Measurements from ENCODE around the gene NUSAP1. TPM values are rescaled to one million over a fixed set of nuclear protein-coding genes. Genes with fewer than 3 reads are reported as not detected.

The NUSAP1 gene
- total and polyA plus RNA-seq, 4 donors, result 4.6 to 149 (median 8.3) TPM

GRCh38 chr15:41301587-41301986 is 31.1 kb upstream of the NUSAP1 start (continued):
- TF ChIP-seq ZBTB33 (IDR thresholded peaks at IDR 0.05) (no peak), RXRA (IDR thresholded peaks at IDR 0.05) (no peak), JUND (IDR thresholded peaks at IDR 0.05) (no peak)

- TF ChIP-seq SP1 (IDR thresholded peaks at IDR 0.05) (no peak), ZBTB33 (IDR thresholded peaks at IDR 0.05) (no peak), JUND (IDR thresholded peaks at IDR 0.05) (no peak), REST (IDR thresholded peaks at IDR 0.05) (no peak), NR2F2 (IDR thresholded peaks at IDR 0.05) (no peak)
- TF ChIP-seq, protein P1, sequence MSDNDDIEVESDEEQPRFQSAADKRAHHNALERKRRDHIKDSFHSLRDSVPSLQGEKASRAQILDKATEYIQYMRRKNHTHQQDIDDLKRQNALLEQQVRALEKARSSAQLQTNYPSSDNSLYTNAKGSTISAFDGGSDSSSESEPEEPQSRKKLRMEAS (IDR thresholded peaks at IDR 0.05), result no peak
- Histone ChIP-seq H3K36me3 (ENCODE audit: control insufficient read depth in 4 of 4, insufficient read depth in 3 of 4, low read depth in 1 of 4, low read length in 3 of 4) (peaks cover 0 to 5% (median 2%) of the 10 kb centered on the region in 4 donors), H3K4me1 (ENCODE audit: control insufficient read depth in 4 of 4, insufficient read depth in 4 of 4, low read length in 3 of 4) (no peaks in the 10 kb centered on the region), H3K9me3 (ENCODE audit: control insufficient read depth in 4 of 4, low read length in 3 of 4) (no peaks in the 10 kb centered on the region), H3K4me3 (ENCODE audit: low read depth in 1 of 3, low read length in 3 of 3) (no peak overlapping the region), H3K27me3 (ENCODE audit: control insufficient read depth in 4 of 4, insufficient read depth in 4 of 4, low read length in 3 of 4) (no peaks in the 10 kb centered on the region), H3K9ac (ENCODE audit: low read depth in 1 of 2, low read length in 2 of 2) (no peak overlapping the region), H3K27ac (ENCODE audit: low read depth in 1 of 2, low read length in 2 of 2) (no peak overlapping the region)
- WGBS, result 88% methylated on average over 3 of the region's 3 CpGs
- DNase-seq (ENCODE audit: low spot score), result no peak
Observed at GRCh38 chr15:41304149-41304770, 28.4 kb upstream of the NUSAP1 start.

DNA sequence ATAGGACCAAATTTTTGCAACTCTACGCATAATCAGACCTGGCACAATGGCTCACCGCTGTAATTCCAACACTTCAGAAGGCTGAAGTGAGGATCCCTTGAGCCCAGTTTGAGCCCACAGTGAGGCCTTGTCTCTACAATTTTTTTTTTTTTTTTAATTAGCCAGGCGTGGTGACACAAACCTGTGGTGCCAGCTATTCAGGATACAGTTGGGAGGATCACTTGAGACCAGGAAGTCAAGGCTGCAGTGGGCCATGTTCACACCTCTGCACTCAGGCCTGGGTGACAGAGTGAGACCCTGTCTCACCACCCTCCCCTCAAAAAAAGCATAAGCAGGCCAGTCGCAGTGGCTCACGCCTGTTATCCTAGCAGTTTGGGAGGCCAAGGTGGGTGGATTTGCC is 25.0 kb upstream of the NUSAP1 start:
- Histone ChIP-seq H3K9me3 (ENCODE audit: control insufficient read depth in 4 of 4, low read length in 3 of 4) (no peaks in the 10 kb centered on the region), H3K4me3 (ENCODE audit: low read depth in 1 of 3, low read length in 3 of 3) (no peak overlapping the region), H3K9ac (ENCODE audit: low read depth in 1 of 2, low read length in 2 of 2) (no peak overlapping the region), H3K27ac (ENCODE audit: low read depth in 1 of 2, low read length in 2 of 2) (no peak overlapping the region), H3K4me1 (ENCODE audit: control insufficient read depth in 4 of 4, insufficient read depth in 4 of 4, low read length in 3 of 4) (no peaks in the 10 kb centered on the region), H3K27me3 (ENCODE audit: control insufficient read depth in 4 of 4, insufficient read depth in 4 of 4, low read length in 3 of 4) (no peaks in the 10 kb centered on the region), H3K36me3 (ENCODE audit: control insufficient read depth in 4 of 4, insufficient read depth in 3 of 4, low read depth in 1 of 4, low read length in 3 of 4) (peaks cover 0 to 8% (median 2%) of the 10 kb centered on the region in 4 donors)
- no peak for TF ChIP-seq ZBTB33 (IDR thresholded peaks at IDR 0.05)
- TF ChIP-seq RXRA (IDR thresholded peaks at IDR 0.05), result no peak
- WGBS, result 88% methylated on average over 5 of the region's 5 CpGs
- DNase-seq (ENCODE audit: low spot score), result no peak

Measured in liver (tissue), 9 donors.